Natural killer cell (primary cell): ENCODE data around the gene NPHP4. TPM values are rescaled to one million over a fixed set of nuclear protein-coding genes. Genes with fewer than 3 reads are reported as not detected.

Experiments
- ATAC-seq, 3 donors: fragments of 150-1000 bp in 2 of 3; fragments of 200-7000 bp in 1 of 3; cut with Tn5 transposase; 1 replicate in 1 of 3; 2 replicates in 2 of 3; pipeline ENCODE4 v1.10.0; 2021; ENCODE audit warnings: mild to moderate bottlenecking in 2 of 3, moderate library complexity in 2 of 3
- DNase-seq, 2 donors: peaks; one replicate each; pipeline versions ENCODE4 v3.0.0 to v3.0.0-alpha.2; 2013 to 2021; ENCODE audit warnings: mixed read lengths in 1 of 2
- H3K27ac ChIP-seq: one replicate; pipeline ENCODE4 v1.5.1; 2013; ENCODE audit warnings: mild to moderate bottlenecking, low read length
- H3K27me3 ChIP-seq: one replicate; pipeline ENCODE4 v1.6.1; 2013; ENCODE audit warnings: low read length; ENCODE audit not compliant: control insufficient read depth, insufficient read depth
- H3K36me3 ChIP-seq: one replicate; pipeline ENCODE4 v1.6.1; 2013; ENCODE audit warnings: low read length; ENCODE audit not compliant: control insufficient read depth, insufficient read depth
- H3K4me1 ChIP-seq: one replicate; pipeline ENCODE4 v1.6.1; 2013; ENCODE audit warnings: low read length; ENCODE audit not compliant: control insufficient read depth, insufficient read depth
- H3K4me3 ChIP-seq: one replicate; pipeline ENCODE4 v1.5.1; 2013; ENCODE audit warnings: low read length
- H3K9me3 ChIP-seq: one replicate; pipeline ENCODE4 v1.6.1; 2013; ENCODE audit warnings: low read length; ENCODE audit not compliant: control insufficient read depth, insufficient read depth
- H3K27ac Mint-ChIP-seq, 2 donors: one replicate each; pipeline ENCODE4 v1.8.0; 2022; ENCODE audit warnings: mild to moderate bottlenecking in 2 of 2, mixed read lengths in 2 of 2, moderate library complexity in 1 of 2
- H3K27me3 Mint-ChIP-seq, 2 donors: one replicate each; pipeline ENCODE4 v1.8.0; 2022; ENCODE audit warnings: low read depth in 2 of 2, mixed read lengths in 2 of 2
- H3K36me3 Mint-ChIP-seq: one replicate; pipeline ENCODE4 v1.8.0; 2022; ENCODE audit warnings: mixed read lengths
- H3K4me1 Mint-ChIP-seq, 2 donors: one replicate each; pipeline ENCODE4 v1.8.0; 2022; ENCODE audit warnings: mixed read lengths in 2 of 2
- H3K4me3 Mint-ChIP-seq: one replicate; pipeline ENCODE4 v1.8.0; 2022; ENCODE audit warnings: mild to moderate bottlenecking, moderate library complexity, mixed read lengths
- H3K9me3 Mint-ChIP-seq, 2 donors: one replicate each; pipeline ENCODE4 v1.8.0; 2022; ENCODE audit warnings: mixed read lengths in 2 of 2
- CTCF ChIP-seq: fragments of 200-600 bp; IDR thresholded peaks from one replicate; pipeline ENCODE4 v1.8.0; 2022; ENCODE audit warnings: antibody characterized with exemption
- WGBS: methylation state at CpG from one replicate; pipeline ENCODE4 v1.1.7; 2013; ENCODE audit warnings: missing lambda C conversion rate; ENCODE audit not compliant: insufficient coverage; 5-methylcytosine and 5-hydroxymethylcytosine counted together
- intact Hi-C: fragments of 100-400 bp; cut with micrococcal nuclease; formaldehyde crosslinking; loops from one replicate; pipeline ENCODE4 v1.14.2; 2022
- total RNA-seq, 4 donors: library from RNA; stranded (reverse); fragments of 120-200 nt in 1 of 4; gene quantifications; one replicate each; pipeline versions ENCODE4 v1.2.3 to v1.2.4, GENCODE V29; 2013 to 2022

The NPHP4 gene
- total RNA-seq, 3 donors from 2014 or later (not counting 1 experiment from before 2014, with no cell fraction given) = 6.3 to 14.7 (median 10.1) TPM

DNA sequence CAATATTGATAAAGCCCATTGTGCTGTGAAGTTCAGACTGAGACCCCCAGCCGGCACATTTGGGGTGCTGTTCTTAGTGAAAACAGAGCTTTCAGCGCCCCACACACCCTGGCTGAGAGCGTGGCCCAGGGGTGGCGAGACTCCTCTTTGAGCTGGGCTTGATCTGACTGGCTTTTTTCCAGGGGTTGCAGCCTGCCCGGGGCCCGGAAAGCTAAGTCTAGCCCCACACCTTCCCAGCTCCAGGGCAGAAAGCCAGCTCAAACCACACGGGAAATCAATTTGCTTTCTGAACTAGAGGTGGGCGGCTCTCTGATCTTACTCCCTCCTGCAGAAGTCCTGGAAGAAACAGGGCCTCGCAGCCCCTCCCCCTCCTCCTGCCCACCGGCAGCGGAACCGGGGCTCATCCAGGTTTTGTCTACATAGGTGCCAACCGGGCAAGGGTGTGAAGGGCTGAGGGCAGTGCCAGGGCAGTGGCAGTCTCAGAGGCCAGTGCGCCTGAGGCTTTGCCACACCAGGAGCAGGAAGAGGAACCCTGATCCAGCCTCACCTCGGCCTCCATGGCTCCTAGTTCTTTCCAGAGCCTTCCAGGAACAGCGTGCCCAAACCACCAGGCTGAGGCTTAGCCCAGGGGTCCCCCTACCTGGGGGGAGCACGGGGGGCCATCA, 155.3 kb downstream of the NPHP4 start:
- Mint-ChIP-seq H3K4me1 (no peaks in the 10 kb centered on the region), H3K9me3 (no peaks in the 10 kb centered on the region), H3K4me3 (no peak overlapping the region), H3K36me3 (no peaks in the 10 kb centered on the region), H3K27ac (no peak overlapping the region), H3K27me3 (peaks cover 0 to 6% of the 10 kb centered on the region in 2 donors)
- no peak overlapping the region for H3K4me3 ChIP-seq
- 16% methylated on average over 17 of the region's 17 CpGs for WGBS
- no peaks in the 10 kb centered on the region for H3K27me3 ChIP-seq
- no peaks in the 10 kb centered on the region for H3K9me3 ChIP-seq
- ATAC-seq (no peak), DNase-seq (no peak)
- no peaks in the 10 kb centered on the region for H3K4me1 ChIP-seq
- intact Hi-C loops = no loop called here
- no peak for TF ChIP-seq CTCF
- no peak overlapping the region for H3K27ac ChIP-seq
- H3K36me3 ChIP-seq = no peaks in the 10 kb centered on the region

GRCh38 chr1:5835179-5835562, 157.1 kb downstream of the NPHP4 start:
- Histone ChIP-seq H3K4me3 (no peak overlapping the region), H3K27ac (no peak overlapping the region), H3K36me3 (no peaks in the 10 kb centered on the region), H3K9me3 (no peaks in the 10 kb centered on the region), H3K4me1 (no peaks in the 10 kb centered on the region), H3K27me3 (no peaks in the 10 kb centered on the region)
- H3K9me3 Mint-ChIP-seq = no peaks in the 10 kb centered on the region
- ATAC-seq = peak in 1 of 3 donors; percentile 12
- no peaks in the 10 kb centered on the region for H3K36me3 Mint-ChIP-seq
- WGBS = 77% methylated on average over 8 of the region's 8 CpGs
- TF ChIP-seq CTCF = no peak
- no peak for DNase-seq
- intact Hi-C loops = no loop called here
- H3K4me1 Mint-ChIP-seq = no peaks in the 10 kb centered on the region
- H3K27me3 Mint-ChIP-seq = peaks cover 0 to 6% of the 10 kb centered on the region in 2 donors
- H3K4me3 Mint-ChIP-seq = no peak overlapping the region
- no peak overlapping the region for H3K27ac Mint-ChIP-seq

DNA sequence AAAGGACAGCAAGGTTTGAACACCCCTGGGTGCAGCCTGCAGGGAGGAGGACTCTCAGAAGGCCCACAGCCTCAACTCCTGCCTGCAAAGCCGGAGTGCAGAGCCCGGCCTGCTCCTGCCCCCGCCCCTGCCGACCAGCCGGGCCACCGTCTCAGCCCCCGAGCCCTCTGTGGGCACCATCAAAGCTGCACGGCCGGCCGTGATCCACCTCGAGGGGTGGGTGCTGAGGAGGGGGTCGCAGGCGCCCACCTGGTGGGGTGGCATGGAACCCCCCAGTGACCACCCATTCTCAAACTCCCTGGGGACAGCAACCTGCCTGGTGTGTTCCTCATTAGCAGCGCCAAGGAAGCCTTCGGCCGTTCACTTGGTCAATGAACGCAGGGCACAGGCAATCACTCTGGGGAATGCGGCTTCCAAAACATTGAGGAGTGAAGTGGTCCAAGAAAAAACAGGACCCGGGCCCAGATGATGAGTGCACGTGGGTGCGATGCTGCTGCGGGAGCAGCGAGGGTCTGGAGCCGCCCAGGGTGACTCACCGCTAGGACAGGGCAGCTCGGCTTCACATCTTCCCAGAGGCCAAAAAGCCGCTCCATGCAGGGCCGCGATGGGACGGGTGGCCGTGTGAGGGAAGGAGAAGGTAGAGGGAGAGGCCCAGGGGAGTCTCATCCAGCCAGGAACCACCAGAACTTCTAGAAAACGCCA, 157.6 kb downstream of the NPHP4 start:
- Histone ChIP-seq H3K4me1 (no peaks in the 10 kb centered on the region), H3K27me3 (no peaks in the 10 kb centered on the region), H3K36me3 (no peaks in the 10 kb centered on the region), H3K27ac (no peak overlapping the region), H3K4me3 (no peak overlapping the region), H3K9me3 (no peaks in the 10 kb centered on the region)
- H3K27me3 Mint-ChIP-seq = peaks cover 0 to 4% of the 10 kb centered on the region in 2 donors
- no peak for ATAC-seq
- no peak for TF ChIP-seq CTCF
- no peak overlapping the region for H3K27ac Mint-ChIP-seq
- H3K4me1 Mint-ChIP-seq = no peaks in the 10 kb centered on the region
- no peak for DNase-seq
- WGBS = 86% methylated on average over 32 of the region's 32 CpGs
- no peak overlapping the region for H3K4me3 Mint-ChIP-seq
- no peaks in the 10 kb centered on the region for H3K36me3 Mint-ChIP-seq
- H3K9me3 Mint-ChIP-seq = peaks cover under 1% of the 10 kb centered on the region in 2 donors
- intact Hi-C loops = no loop called here
